PFSK-1 (cell line): ENCODE measurements around the gene MYO16.

Experiments
- POLR2AphosphoS5 ChIP-seq: IDR thresholded peaks from 2 replicates; pipeline ENCODE4 v1.6.1; 2012; ENCODE audit warnings: low read depth, mild to moderate bottlenecking, control low read depth, low read length, moderate library complexity
- TAF1 ChIP-seq: IDR thresholded peaks from 2 replicates; pipeline ENCODE4 v1.6.1; 2012; ENCODE audit warnings: low read length, control low read depth, borderline replicate concordance; ENCODE audit not compliant: insufficient read depth

GRCh38 chr13:109228211-109228610 is 598.8 kb downstream of the MYO16 start:
- TF ChIP-seq POLR2AphosphoS5 (no peak), TAF1 (no peak)
